HL-60/S4 treated with retinoic acid at 250 ng/mL for 4 days and 3 days (cell line): ENCODE data around the gene ZNF70.

Experiments
- in situ Hi-C: fragments of 300-500 bp; cut with MboI; formaldehyde crosslinking; loops from 2 replicates; pipeline ENCODE4 v1.7.0; 2022; ENCODE audit warnings: low sequenced_read_pairs

The ZNF70 gene

DNA sequence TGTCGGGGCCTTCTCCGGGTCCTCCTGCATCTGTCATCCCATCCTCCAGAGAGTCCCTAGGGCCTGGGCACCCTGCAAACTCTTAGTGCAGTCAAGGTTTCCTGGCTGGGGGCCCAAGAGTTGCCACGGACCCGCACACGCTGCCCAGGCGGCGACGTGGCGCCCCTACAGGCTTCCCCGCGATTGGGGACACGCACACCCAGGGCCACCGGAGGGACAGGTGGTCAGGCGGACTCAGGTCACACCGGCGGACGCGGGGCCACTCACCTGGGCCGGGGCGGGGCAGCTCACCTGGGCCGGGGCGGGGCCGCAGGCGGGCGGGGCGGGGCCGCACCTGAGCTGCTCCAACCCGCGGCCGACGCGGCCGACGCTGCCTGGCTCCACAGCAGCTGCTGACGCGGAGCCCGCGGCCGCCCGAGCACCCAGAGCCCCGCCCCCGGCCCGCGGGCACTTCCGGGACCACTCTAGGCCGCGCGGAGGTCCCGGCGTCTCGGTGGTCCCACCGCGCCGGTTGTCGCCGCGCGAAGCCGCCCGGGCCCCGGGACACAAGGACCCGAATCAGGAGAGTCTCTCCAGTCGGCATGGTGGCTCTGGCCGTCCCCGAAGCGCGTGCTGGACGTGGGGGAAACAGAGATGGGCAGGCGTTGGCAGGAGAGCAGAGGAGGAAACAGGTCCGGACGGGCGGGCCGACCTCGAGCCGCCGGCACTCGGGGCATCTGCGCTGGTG, at the start of gene ZNF70:
Gene ZNF70 (minus strand): TSS at position 399 of the 727 bp plus-strand sequence. CDS start 5,972 bp downstream, outside the sequence.
- in situ Hi-C loops = no loop called here

DNA sequence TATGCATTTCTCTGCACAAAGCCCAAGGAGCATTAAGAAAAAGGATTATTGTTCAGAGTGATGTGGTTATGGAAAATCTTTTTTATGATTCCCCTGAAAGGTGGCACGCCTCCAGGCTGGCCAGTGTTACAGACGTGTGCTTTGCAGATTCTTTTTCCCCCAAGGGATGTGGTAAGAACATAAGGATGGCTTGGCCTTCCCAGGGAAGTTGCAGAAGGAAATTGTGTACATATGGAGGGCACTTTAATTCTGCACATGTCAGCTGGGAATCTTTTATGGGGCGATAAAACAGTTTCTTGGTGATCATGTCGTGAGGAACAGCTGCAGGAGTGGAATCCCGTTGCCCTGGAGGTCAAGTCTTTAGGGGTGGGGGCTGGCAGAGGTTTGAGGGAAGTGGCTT, 45.5 kb upstream of the ZNF70 start:
- in situ Hi-C loops = no loop called here

DNA sequence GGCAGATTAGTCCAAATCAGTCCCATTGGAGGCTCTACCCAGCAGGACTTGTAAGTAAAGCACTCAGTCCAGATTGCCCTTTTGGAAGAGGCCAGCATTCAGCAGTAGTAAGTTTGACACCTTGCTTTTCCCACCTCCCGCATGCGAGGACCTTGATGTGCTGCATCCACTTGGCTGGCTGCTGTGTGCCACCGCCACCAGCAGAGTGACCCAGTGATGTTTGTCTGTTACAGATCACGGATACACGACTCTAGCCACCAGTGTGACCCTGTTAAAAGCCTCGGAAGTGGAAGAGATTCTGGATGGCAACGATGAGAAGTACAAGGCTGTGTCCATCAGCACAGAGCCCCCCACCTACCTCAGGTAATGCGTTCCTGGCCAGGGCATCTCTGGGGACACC, 42.4 kb upstream of the ZNF70 start:
- in situ Hi-C loops = no loop called here

DNA sequence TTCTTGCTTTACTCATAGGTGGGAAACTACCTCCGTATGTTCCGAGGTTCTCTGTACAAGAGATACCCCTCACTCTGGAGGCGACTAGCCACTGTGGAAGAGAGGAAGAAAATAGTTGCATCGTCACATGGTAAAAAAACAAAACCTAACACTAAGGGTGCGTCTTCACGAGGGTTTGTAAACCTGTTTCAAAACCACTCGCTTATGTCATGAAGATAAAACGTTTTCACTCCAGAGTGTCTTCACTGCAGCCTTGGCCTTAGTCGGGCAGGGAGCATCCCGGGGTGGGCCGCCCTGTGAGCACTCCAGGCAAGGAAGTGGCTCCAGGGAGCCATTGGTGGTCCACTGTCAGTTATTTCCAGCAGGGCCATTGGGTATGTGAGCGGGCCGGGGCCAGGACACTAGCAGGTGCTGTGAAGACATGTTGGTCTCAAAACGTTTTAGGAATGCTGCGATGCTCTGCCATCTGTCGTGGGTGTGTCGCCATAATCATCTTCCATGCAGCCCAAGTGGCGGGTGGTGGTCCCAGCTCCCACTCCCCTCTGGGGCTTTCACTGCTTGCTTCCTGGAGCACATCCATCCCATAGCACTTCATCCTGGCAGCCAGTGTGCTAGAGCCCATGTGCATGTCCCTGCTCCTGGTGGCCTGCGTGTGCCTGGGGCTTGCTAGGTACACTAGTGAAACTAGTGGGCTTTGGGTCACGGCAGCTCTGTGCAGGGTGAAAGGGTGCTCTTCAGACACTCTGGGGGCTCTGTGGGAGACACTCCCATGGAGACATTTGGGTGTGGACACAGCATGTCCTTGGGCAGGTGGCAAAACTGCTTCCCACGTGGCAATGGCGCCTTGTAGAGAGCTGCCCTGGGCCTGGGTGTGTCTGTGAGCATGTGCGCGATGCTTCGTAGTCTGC, 41.1 kb upstream of the ZNF70 start:
- in situ Hi-C loops = no loop called here

DNA sequence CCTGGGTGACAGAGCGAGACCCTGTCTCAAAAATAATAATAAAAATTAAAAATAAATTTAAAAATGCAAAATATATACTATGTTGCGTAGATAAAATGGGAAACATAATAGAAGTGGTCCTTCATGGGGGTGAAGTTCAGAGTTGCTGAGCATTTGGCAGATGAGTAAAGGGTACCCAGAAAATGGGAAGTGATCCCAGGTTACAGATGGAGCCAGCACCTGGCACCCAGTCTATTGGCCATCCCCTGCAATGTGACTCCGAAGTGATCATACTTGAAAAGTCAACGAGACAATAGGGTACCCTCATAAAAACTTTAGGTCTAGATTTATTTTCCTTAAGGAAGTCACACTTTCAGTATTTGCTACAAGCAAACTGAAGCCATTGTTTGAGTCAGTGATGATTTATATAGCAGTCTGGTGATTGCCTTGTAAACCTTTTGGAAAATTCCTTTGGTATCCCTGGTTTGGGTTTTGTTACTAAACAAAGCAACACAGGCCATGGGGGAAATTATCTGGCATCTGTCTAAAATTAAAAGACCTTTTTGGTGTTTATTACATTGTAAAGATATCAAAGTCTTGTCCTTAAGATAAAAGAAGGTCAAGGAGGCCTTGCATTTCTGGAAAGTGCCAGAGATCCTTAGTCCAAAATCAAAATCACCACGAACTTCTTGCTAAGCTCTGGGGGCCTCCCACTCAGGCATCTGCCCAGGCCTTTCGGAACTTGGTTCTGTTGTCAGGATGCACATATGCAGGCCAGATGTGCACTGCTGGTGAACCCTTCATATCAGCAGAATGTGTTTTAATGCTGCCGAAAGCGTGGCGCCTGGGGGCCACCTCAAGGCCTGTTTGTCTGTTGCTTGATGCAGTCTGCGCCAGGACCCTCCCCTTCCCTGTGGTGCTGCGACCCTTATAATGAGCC, 40.2 kb upstream of the ZNF70 start:
- in situ Hi-C loops = no loop called here

DNA sequence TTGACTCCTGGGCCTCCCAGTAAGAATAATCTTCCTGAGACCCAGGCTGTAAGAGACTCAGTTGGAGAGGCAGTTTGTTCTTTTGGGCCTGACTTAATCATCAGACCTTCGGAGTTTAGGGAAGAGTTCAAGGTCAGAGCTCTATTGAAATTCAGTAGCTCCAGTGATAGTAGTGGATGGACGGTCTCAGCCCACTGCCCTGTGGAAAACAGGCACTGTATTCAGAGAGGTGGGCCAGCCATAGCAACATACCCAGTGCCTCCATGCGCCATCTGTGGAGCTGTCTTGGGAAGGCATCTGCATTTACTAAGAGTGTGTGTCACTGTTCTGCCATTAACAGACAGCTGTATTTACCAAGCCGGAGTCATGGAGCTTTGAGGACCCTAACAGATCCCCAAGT, 38.7 kb upstream of the ZNF70 start:
- in situ Hi-C loops = no loop called here

DNA sequence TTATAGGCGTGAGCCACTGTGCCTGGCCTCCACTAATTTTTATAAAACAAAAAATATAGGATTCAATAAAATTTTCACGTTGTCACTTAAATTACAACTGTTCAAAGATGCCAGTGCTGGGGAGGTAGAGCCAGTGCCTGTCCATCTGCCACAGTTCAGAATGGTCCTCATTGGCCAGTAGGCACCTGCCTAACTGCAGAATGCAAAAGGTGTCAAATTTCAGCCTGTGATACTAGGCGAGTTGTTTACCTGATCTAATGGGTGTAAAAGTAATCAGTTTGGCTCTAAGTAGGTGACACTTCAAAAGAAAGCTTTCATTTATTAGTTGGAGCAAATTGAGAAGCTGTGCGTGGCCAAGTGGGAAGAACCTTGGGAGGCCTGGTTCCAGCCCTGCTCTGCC, 38.2 kb upstream of the ZNF70 start:
- in situ Hi-C loops = no loop called here

DNA sequence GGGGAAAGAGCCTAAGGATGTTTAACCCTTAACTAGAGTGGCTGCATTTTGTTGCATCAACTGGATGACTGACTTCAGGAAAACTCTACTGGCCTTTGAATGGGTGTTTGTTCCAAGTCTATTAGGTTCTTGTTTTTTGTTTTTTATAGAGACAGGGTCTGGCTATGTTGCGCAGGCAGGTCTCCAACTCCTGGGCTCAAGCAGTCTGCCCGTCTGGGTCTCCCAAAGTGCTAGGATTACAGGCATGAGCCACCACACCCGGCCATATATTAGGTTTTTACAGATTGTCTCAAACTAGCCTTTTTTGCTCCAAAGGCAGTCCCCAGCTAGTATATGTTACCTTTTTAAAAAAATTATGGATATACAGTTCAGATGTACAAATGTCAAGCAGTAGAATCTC, 37.0 kb upstream of the ZNF70 start:
- in situ Hi-C loops = no loop called here

DNA sequence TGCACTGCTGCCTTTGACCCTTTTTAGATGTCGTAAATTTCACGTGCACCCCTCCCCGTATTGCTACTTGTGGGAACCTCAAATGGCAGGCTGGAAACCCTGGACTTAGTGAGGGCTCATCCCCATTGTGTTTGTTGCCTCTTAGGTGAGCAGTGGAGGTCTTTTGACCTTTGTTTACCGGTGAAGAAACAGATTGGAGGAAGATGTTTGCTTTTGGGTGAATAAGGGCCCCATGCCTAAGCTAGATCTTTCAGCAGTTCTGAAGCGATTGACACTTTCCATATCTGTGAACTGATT, 36.6 kb upstream of the ZNF70 start:
- in situ Hi-C loops = no loop called here

DNA sequence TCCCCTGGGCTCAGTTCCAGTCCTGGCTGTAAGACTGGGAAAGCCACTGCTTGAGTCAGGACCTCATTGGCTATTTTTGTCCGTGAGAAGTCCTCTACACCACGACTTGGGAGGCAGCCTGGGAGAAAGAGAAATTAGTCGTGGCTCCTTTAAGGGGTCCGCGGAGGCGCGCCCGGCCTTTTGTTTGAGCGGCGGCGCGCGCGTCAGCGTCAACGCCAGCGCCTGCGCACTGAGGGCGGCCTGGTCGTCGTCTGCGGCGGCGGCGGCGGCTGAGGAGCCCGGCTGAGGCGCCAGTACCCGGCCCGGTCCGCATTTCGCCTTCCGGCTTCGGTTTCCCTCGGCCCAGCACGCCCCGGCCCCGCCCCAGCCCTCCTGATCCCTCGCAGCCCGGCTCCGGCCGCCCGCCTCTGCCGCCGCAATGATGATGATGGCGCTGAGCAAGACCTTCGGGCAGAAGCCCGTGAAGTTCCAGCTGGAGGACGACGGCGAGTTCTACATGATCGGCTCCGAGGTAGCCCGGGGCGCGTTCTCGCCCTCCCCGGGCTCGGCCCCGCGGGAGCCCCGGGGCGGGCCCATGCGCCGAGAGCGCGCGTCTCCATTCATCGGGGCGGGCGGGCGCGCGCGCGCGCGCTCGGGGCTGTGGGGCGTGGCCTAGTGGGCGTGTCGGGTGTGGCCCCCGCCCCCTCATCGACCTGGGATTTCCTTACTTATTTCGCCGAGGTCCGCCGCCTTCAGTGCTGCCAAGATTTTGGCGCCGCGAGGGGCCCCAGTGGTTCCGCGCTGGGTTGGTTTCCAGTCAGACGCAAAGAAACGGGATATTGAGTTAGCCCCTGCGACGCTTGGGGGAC, 36.1 kb upstream of the ZNF70 start, which contains the start of gene SMARCB1:
Gene SMARCB1 (plus strand): TSS at position 215 of the 848 bp plus-strand sequence. CDS start 204 bp downstream, at position 419.
- in situ Hi-C loops = no loop called here

DNA sequence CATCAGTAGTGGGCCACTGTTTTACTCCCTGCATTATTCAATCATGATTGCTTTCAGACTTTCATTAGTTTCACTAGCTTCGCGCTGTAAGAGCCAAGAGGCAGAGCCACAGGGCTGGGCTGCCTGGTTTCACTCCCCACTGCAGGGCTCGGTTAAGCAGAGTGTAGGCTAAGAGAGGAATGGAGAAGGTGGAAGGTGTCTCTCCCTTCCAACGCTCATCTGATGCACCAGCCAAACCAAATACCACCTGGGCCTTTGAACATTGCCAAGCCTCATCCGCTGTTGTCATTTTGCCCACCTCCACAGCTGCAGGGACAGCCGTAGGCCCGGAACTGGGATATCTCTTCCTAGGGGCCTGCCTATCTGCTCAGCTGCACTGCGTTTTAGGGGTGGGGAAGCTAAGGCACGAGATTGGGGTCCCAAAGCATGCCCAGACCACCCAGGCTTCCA, 35.4 kb upstream of the ZNF70 start:
- in situ Hi-C loops = no loop called here

DNA sequence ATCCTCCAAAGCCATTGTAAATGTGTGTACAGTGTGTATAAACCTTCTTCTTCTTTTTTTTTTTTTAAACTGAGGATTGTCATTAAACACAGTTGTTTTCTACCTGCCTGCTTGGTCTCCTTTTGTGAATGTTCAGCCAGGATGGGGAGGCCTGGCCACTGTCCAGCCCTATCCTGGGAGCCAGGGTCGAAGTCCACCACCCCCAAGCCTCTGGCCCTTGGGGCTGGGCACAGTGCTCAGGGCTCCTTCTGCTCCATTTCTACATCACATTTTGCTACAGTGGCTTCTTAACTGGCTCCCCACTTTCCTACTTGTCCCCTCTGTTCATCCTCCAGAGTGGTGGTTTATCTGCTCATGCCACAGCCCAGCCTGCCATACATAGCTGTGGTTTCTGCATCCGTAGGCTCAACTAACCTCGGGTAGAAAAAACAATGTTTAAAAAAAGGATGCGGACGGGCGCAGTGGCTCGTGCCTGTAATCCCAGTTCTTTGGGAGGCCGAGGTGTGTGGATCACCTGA, 33.4 kb upstream of the ZNF70 start:
- in situ Hi-C loops = no loop called here

DNA sequence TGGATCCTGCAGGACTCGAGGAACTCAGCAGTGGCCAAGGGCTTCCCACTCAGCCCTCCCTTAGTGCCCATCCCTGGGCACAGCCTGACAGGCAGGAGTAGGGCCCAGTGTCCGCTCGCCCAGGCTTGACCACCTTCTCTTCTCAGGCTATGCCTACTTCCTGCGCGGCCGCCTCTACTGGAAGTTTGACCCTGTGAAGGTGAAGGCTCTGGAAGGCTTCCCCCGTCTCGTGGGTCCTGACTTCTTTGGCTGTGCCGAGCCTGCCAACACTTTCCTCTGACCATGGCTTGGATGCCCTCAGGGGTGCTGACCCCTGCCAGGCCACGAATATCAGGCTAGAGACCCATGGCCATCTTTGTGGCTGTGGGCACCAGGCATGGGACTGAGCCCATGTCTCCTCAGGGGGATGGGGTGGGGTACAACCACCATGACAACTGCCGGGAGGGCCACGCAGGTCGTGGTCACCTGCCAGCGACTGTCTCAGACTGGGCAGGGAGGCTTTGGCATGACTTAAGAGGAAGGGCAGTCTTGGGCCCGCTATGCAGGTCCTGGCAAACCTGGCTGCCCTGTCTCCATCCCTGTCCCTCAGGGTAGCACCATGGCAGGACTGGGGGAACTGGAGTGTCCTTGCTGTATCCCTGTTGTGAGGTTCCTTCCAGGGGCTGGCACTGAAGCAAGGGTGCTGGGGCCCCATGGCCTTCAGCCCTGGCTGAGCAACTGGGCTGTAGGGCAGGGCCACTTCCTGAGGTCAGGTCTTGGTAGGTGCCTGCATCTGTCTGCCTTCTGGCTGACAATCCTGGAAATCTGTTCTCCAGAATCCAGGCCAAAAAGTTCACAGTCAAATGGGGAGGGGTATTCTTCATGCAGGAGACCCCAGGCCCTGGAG, 32.6 kb upstream of the ZNF70 start:
- in situ Hi-C loops = no loop called here

DNA sequence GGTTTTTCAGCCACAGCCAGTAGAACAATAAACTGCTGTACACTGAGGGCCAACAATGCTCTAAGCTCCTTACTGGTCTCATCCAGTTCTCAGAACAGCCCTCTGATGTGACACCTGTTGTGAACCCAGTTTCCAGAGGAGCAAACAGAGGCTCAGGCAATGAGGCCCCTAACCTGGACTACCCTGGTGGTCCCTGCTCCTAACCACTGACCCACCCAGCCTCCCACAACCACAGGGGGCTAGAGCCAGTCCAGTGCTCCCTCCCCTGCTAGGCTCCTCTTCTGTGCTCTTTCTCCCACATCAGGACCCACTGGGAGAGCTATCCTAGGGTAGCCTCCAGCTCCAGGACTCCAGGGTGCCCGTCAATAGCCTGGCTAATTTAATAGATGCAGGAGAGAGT, 31.8 kb upstream of the ZNF70 start:
- in situ Hi-C loops = no loop called here

DNA sequence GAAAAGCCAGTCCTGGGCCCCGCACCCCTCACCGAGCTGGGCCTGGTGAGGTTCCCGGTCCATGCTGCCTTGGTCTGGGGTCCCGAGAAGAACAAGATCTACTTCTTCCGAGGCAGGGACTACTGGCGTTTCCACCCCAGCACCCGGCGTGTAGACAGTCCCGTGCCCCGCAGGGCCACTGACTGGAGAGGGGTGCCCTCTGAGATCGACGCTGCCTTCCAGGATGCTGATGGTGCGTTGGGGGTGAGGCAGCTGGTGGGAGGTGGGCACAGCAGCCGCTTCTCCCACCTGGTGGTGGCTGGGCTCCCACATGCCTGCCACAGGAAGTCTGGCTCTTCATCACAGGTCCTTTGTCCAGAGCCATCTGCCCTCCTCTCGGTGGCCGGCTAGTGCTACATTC, 31.3 kb upstream of the ZNF70 start:
- in situ Hi-C loops = no loop called here

DNA sequence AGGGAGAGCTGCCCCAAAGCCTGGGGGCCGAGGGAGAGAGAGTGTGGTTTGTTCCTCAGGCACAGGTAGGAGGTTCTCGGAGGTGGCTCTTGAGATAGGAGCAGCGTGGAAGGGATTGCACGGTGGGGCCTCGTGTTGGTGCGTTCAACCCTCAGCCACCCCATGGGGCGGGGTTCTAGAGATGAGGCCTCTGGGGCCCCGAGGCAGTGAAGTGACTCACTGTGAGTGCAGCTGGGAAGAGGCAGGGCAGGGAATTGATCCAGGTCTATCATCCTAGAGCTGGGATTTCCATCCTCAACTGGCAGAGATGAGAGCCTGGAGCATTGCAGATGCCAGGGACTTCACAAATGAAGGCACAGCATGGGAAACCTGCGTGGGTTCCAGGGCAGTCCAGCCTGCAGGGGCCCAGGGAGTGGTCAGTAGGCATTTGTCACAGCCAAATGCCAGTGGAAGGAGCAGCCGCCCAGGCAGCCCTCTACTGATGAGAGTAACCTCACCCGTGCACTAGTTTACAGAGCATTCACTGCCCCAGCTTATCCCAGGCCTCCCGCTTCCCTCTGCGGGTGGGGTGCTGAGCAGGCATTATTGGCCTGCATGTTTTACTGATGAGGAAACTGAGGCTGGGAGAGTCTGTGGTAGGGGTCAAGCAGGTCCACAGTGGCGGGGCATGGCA, 30.7 kb upstream of the ZNF70 start:
- in situ Hi-C loops = no loop called here

DNA sequence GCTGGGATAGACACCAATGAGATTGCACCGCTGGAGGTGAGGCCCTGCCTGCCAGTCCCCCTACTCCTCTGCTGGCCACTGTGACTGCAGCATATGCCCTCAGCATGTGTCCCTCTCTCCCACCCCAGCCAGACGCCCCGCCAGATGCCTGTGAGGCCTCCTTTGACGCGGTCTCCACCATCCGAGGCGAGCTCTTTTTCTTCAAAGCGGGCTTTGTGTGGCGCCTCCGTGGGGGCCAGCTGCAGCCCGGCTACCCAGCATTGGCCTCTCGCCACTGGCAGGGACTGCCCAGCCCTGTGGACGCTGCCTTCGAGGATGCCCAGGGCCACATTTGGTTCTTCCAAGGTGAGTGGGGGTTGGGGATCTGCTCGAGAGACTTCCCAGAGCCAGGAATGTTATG, 30.2 kb upstream of the ZNF70 start:
- in situ Hi-C loops = no loop called here

DNA sequence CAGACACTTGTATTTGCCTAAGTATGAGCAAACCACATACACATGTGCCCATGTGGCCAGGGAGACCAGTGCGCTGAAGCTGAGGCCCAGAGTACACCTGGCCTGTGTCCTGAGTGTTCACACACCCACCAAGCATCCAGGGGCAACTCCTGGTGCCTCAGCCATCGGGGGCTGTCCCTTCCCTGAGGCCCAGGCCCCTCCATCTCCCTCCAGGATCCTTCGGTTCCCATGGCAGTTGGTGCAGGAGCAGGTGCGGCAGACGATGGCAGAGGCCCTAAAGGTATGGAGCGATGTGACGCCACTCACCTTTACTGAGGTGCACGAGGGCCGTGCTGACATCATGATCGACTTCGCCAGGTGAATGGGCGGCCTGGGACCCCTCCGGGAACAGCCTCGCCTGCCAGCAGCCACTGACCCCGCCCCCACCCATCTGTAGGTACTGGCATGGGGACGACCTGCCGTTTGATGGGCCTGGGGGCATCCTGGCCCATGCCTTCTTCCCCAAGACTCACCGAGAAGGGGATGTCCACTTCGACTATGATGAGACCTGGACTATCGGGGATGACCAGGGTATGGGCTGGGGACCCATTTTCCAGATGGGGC, 29.3 kb upstream of the ZNF70 start:
- in situ Hi-C loops = no loop called here
